Gastrocnemius medialis (tissue), 4 donors: Measurements from ENCODE around the gene ZNF69.
"Not testable (repeated sequence)": the region's sequence is repeated elsewhere in the genome, so short reads cannot be mapped to it uniquely, and the experiment has no call there.

Experiments
- POLR2A ChIP-seq, 2 donors: fragments of 450-650 bp; IDR thresholded peaks; one replicate each; pipeline ENCODE4 v1.6.1; 2017; ENCODE audit warnings: antibody characterized with exemption in 2 of 2, mild to moderate bottlenecking in 2 of 2, moderate library complexity in 2 of 2
- TF ChIP-seq, protein P1 (sequence below), 5 experiments: fragments of 450-650 bp in 3 of 5; fragments of 200-600 bp in 2 of 5; sonication (generic) in 2 of 5; IDR thresholded peaks in 4 of 5; conservative IDR thresholded peaks in 1 of 5; 1 replicate in 4 of 5; 2 replicates in 1 of 5; pipeline ENCODE4 v1.5.1; 2016 to 2019; ENCODE audit warnings: antibody characterized with exemption in 5 of 5, mild to moderate bottlenecking in 3 of 5, moderate library complexity in 3 of 5

DNA sequence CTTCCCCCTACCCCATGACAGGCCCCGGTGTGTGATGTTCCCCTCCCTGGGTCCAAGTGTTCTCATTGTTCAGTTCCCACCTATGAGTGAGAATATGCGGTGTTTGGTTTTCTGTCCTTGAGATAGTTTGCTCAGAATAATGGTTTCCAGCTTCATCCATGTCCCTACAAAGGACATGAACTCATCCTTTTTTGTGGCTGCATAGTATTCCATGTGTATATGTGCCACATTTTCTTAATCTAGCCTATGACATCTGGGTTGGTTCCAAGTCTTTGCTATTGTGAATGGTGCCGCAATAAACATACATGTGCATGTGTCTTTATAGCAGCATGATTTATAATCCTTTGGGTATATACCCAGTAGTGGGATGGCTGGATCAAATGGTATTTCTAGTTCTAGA lies 50.8 kb downstream of the ZNF69 start:
- TF ChIP-seq, protein P1, sequence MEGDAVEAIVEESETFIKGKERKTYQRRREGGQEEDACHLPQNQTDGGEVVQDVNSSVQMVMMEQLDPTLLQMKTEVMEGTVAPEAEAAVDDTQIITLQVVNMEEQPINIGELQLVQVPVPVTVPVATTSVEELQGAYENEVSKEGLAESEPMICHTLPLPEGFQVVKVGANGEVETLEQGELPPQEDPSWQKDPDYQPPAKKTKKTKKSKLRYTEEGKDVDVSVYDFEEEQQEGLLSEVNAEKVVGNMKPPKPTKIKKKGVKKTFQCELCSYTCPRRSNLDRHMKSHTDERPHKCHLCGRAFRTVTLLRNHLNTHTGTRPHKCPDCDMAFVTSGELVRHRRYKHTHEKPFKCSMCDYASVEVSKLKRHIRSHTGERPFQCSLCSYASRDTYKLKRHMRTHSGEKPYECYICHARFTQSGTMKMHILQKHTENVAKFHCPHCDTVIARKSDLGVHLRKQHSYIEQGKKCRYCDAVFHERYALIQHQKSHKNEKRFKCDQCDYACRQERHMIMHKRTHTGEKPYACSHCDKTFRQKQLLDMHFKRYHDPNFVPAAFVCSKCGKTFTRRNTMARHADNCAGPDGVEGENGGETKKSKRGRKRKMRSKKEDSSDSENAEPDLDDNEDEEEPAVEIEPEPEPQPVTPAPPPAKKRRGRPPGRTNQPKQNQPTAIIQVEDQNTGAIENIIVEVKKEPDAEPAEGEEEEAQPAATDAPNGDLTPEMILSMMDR (IDR thresholded peaks at IDR 0.05 in 4 of 5, conservative IDR thresholded peaks at IDR 0.05 in 1 of 5), result not testable (repeated sequence)
- TF ChIP-seq POLR2A (IDR thresholded peaks at IDR 0.05), result not testable (repeated sequence)
